B cell (primary cell): ENCODE results near the gene USP7. TPM values are rescaled to one million over a fixed set of nuclear protein-coding genes. Genes with fewer than 3 reads are reported as not detected.
A peak's percentile ranks its signal among the peaks of the same experiment; 100 is the strongest.

ENCODE experiments used
- ATAC-seq: fragments of 200-7000 bp; cut with Tn5 transposase; one replicate; pipeline ENCODE4 v1.10.0; 2021; ENCODE audit warnings: low read depth, mild to moderate bottlenecking, moderate number of reproducible peaks, moderate library complexity
- CTCF ChIA-PET: fragments of 350-600 bp; sonication (Branson Sonifier 250); formaldehyde crosslinking; loops from one replicate; lab custom pipeline; 2021; ENCODE audit warnings: antibody characterized with exemption, inconsistent platforms; lab: Charles Lee
- POLR2A ChIA-PET: fragments of 350-600 bp; sonication (Branson Sonifier 250); formaldehyde crosslinking; loops from one replicate; lab custom pipeline; 2021; ENCODE audit warnings: antibody characterized with exemption; lab: Charles Lee
- DNase-seq: peaks from one replicate; pipeline ENCODE4 v3.0.0; 2013
- H2AFZ ChIP-seq: 2 replicates; pipeline ENCODE4 v1.6.1; 2012; ENCODE audit warnings: mild to moderate bottlenecking, low read depth, low read length; ENCODE audit not compliant: insufficient read depth, poor library complexity, severe bottlenecking
- H3K27ac ChIP-seq, 2 donors: 1 replicate in 1 of 2; 2 replicates in 1 of 2; pipeline ENCODE4 v1.5.1; 2012 to 2013; ENCODE audit warnings: low read length in 2 of 2, mild to moderate bottlenecking in 2 of 2, moderate library complexity in 1 of 2
- H3K27me3 ChIP-seq, 4 experiments: fragments of 200-600 bp in 1 of 4; sonication (generic) in 1 of 4; replicated peaks in 1 of 4; 1 replicate in 2 of 4; 2 replicates in 2 of 4; pipeline versions ENCODE4 v1.6.1 to v1.7.0; 2013 to 2016; ENCODE audit warnings: low read length in 3 of 4, mild to moderate bottlenecking in 2 of 4, mixed read lengths in 1 of 4, moderate library complexity in 1 of 4; ENCODE audit not compliant: insufficient read depth in 4 of 4, control insufficient read depth in 3 of 4; ENCODE audit errors: control extremely low read depth in 1 of 4
- H3K36me3 ChIP-seq, 2 experiments: replicated peaks in 1 of 2; 1 replicate in 1 of 2; 2 replicates in 1 of 2; pipeline versions ENCODE4 v1.6.1 to v1.7.1; 2013; ENCODE audit warnings: low read length in 1 of 2; ENCODE audit not compliant: insufficient read depth in 2 of 2, control insufficient read depth in 1 of 2; ENCODE audit errors: control extremely low read depth in 1 of 2, extremely low read depth in 1 of 2
- H3K4me1 ChIP-seq, 2 donors: fragments of 200-600 bp in 1 of 2; sonication (generic) in 1 of 2; 1 replicate in 1 of 2; 2 replicates in 1 of 2; pipeline versions ENCODE4 v1.5.1 to v1.6.1; 2013 to 2017; ENCODE audit warnings: low read length in 2 of 2; ENCODE audit not compliant: control insufficient read depth in 2 of 2, insufficient read depth in 2 of 2
- H3K4me2 ChIP-seq: replicated peaks from 2 replicates; pipeline ENCODE3; 2012; ENCODE audit warnings: mild to moderate bottlenecking, low read depth, low read length; ENCODE audit not compliant: poor library complexity, severe bottlenecking
- H3K4me3 ChIP-seq, 5 experiments: fragments of 200-600 bp in 1 of 5; sonication (generic) in 1 of 5; 1 replicate in 3 of 5; 2 replicates in 2 of 5; pipeline versions ENCODE4 v1.5.1 to v1.7.0; 2011 to 2016; ENCODE audit warnings: low read length in 4 of 5, mild to moderate bottlenecking in 4 of 5, low read depth in 2 of 5, control low read depth in 1 of 5, moderate library complexity in 1 of 5; ENCODE audit not compliant: insufficient read depth in 1 of 5; ENCODE audit errors: control extremely low read depth in 1 of 5, extremely low read depth in 1 of 5
- H3K79me2 ChIP-seq: fragments of 200-600 bp; sonication (generic); one replicate; pipeline ENCODE4 v1.6.0; 2016; ENCODE audit warnings: low read length; ENCODE audit not compliant: control insufficient read depth, insufficient read depth
- H3K9ac ChIP-seq: fragments of 200-600 bp; sonication (generic); 2 replicates; pipeline ENCODE4 v1.6.1; 2017; ENCODE audit warnings: mild to moderate bottlenecking, low read length, moderate library complexity
- H3K9me3 ChIP-seq, 3 donors: one replicate each; pipeline versions ENCODE4 v1.6.1 to v1.7.1; 2013; ENCODE audit warnings: low read length in 2 of 3; ENCODE audit not compliant: control insufficient read depth in 2 of 3, insufficient read depth in 1 of 3; ENCODE audit errors: control extremely low read depth in 1 of 3
- H4K20me1 ChIP-seq: 2 replicates; pipeline ENCODE4 v1.6.0; 2012; ENCODE audit warnings: mild to moderate bottlenecking, low read length; ENCODE audit not compliant: insufficient read depth, control insufficient read depth, poor library complexity, severe bottlenecking
- H3K27ac Mint-ChIP-seq: one replicate; pipeline ENCODE4 v1.8.0; 2021; ENCODE audit warnings: mixed read lengths
- H3K27me3 Mint-ChIP-seq: one replicate; pipeline ENCODE4 v1.8.0; 2021; ENCODE audit warnings: mixed read lengths
- H3K4me1 Mint-ChIP-seq: one replicate; pipeline ENCODE4 v1.8.0; 2021; ENCODE audit warnings: mixed read lengths
- H3K4me3 Mint-ChIP-seq: one replicate; pipeline ENCODE4 v1.8.0; 2021; ENCODE audit warnings: mixed read lengths
- H3K9me3 Mint-ChIP-seq: one replicate; pipeline ENCODE4 v1.8.0; 2022; ENCODE audit warnings: mixed read lengths; ENCODE audit not compliant: insufficient read depth
- EZH2 ChIP-seq: IDR thresholded peaks from 2 replicates; pipeline ENCODE4 v1.6.1; 2012; ENCODE audit warnings: borderline replicate concordance, low read depth, mild to moderate bottlenecking, moderate library complexity, low read length; ENCODE audit not compliant: insufficient read depth, poor library complexity, severe bottlenecking
- WGBS: methylation state at CpG from one replicate; pipeline ENCODE4 v1.1.5; 2013; ENCODE audit warnings: missing lambda C conversion rate; ENCODE audit not compliant: insufficient coverage; 5-methylcytosine and 5-hydroxymethylcytosine counted together
- intact Hi-C: fragments of 100-400 bp; cut with micrococcal nuclease; formaldehyde crosslinking; loops from one replicate; pipeline ENCODE4 v1.10.0; 2022
- polyA plus RNA-seq: library from polyadenylated mRNA; depleted of rRNA; stranded (reverse); fragments of >200 nt; gene quantifications from 2 replicates; pipeline ENCODE4 v1.2.3, GENCODE V29; 2012
- total RNA-seq, 2 donors: library from RNA; stranded (reverse); fragments of 120-200 nt in 1 of 2; gene quantifications; 1 replicate in 1 of 2; 2 replicates in 1 of 2; pipeline versions ENCODE4 v1.2.3 to v1.2.4, GENCODE V29; 2013 to 2022
- TF ChIP-seq, protein P1 (sequence below): fragments of 200-600 bp; IDR thresholded peaks from one replicate; pipeline ENCODE4 v1.8.0; 2022; ENCODE audit warnings: antibody characterized with exemption, mild to moderate bottlenecking

Gene USP7
- total and polyA plus RNA-seq, 2 donors (not counting 1 experiment from before 2014, with no cell fraction given): 27.4 to 223 TPM

DNA sequence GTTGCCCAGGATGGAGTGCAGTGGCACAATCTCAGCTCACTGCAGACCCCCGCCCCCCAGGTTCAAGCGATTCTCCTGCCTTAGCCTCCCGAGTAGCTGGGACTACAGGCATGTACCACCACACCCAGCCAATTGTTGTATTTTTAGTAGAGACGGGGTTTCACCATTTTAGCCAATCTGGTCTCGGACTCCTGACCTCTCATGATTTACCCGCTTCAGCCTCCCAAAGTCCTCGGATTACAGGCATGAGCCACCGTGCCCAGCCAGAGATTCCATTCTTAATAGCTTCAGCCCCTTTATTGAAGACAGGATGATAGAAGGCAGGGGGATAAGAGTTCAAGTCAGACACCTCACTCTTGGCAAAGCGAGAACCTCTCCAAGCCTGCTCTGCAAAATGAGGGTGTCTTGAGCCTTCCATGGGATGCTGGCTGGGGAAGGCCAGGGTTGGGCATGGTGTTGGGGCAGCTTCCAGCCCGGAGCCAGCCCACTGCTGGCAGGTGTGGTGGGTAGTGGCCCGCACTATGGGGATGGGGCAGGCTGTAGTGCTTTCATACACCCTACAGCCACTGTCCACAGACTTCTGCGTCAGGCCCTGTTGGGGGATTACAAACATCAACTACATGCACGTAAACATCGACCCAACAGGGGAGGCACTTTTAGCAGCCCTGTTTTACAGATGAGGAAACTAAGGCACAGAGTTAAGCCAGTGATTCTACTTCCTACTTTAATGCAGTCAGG is 98.4 kb downstream of the USP7 start:
- Histone ChIP-seq H3K4me1 (peaks cover 24 to 53% of the 10 kb centered on the region in 2 donors), H3K27me3 (no peaks in the 10 kb centered on the region), H3K79me2 (peaks cover 73% of the 10 kb centered on the region), H3K4me2 (peak overlapping the region; percentile 9), H4K20me1 (peaks cover 74% of the 10 kb centered on the region), H2AFZ (no peak overlapping the region), H3K36me3 (no peaks in the 10 kb centered on the region), H3K27ac (no peak overlapping the region), H3K9ac (no peak overlapping the region), H3K9me3 (no peaks in the 10 kb centered on the region), H3K4me3 (no peak overlapping the region)
- peak overlapping the region; percentile 46 for H3K27ac Mint-ChIP-seq
- ChIA-PET CTCF (interaction anchor here (1.2 kb wide), 1 partner anchor 143 kb away, joined by 3 read pairs; no protein-coding TSS in a partner anchor), POLR2A (no interaction called here)
- 81% methylated on average over 3 of the region's 14 CpGs for WGBS
- TF ChIP-seq, protein P1, sequence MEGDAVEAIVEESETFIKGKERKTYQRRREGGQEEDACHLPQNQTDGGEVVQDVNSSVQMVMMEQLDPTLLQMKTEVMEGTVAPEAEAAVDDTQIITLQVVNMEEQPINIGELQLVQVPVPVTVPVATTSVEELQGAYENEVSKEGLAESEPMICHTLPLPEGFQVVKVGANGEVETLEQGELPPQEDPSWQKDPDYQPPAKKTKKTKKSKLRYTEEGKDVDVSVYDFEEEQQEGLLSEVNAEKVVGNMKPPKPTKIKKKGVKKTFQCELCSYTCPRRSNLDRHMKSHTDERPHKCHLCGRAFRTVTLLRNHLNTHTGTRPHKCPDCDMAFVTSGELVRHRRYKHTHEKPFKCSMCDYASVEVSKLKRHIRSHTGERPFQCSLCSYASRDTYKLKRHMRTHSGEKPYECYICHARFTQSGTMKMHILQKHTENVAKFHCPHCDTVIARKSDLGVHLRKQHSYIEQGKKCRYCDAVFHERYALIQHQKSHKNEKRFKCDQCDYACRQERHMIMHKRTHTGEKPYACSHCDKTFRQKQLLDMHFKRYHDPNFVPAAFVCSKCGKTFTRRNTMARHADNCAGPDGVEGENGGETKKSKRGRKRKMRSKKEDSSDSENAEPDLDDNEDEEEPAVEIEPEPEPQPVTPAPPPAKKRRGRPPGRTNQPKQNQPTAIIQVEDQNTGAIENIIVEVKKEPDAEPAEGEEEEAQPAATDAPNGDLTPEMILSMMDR: no peak
- H3K27me3 Mint-ChIP-seq: no peaks in the 10 kb centered on the region
- no peak for ATAC-seq
- intact Hi-C loops: loop anchor here (5.0 kb wide), 2 partner anchors 298 to 1877 kb away; partner anchors contain the start of gene NUBP1
- no peak for DNase-seq
- peaks cover 53% of the 10 kb centered on the region for H3K4me1 Mint-ChIP-seq
- no peaks in the 10 kb centered on the region for H3K9me3 Mint-ChIP-seq
- peak overlapping the region; percentile 53 for H3K4me3 Mint-ChIP-seq

DNA sequence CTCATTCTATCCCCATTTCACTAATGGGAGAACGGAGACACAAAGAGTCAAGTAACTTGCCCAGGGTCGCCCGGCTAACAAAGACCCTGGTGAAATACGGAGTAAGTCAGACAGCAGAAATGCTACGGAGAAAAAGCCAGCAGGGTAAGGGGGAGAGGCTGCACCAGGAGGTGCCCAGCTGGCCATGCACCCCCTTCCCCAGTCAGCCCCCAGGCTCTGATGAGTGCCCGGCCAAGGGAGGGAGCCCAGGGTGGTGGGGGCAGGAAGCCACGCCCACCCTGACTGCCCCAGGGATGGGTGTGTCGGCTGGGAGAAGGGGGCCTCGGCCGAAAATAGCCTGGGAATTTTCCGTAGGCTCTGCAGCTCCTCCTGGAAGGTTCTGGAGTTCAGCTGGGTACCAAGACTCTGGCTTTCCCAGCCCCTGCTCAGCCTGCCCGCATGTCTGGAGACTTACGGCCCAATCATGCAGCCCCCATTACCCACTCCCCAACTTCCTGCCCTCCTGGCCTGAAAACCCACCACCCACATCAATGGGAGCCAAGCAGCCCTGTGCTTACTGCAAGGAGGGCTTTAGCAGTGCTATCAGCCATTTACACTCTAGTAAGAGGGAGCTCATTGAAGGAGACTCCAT is 99.1 kb downstream of the USP7 start:
- Histone ChIP-seq H3K4me2 (peak overlapping the region; percentile 9), H3K79me2 (peaks cover 73% of the 10 kb centered on the region), H3K27me3 (no peaks in the 10 kb centered on the region), H3K4me3 (no peak overlapping the region), H3K9ac (no peak overlapping the region), H2AFZ (no peak overlapping the region), H3K27ac (no peak overlapping the region), H3K36me3 (peaks cover 0 to 2% of the 10 kb centered on the region in 2 experiments), H4K20me1 (peaks cover 80% of the 10 kb centered on the region), H3K4me1 (peaks cover 24 to 47% of the 10 kb centered on the region in 2 donors), H3K9me3 (no peaks in the 10 kb centered on the region)
- Mint-ChIP-seq H3K4me1 (peaks cover 52% of the 10 kb centered on the region), H3K9me3 (no peaks in the 10 kb centered on the region), H3K27ac (peak overlapping the region; percentile 77), H3K4me3 (peak overlapping the region; percentile 44), H3K27me3 (no peaks in the 10 kb centered on the region)
- DNase-seq (no peak), ATAC-seq (no peak)
- intact Hi-C loops: loop anchor here (5.0 kb wide), 2 partner anchors 297 to 1878 kb away; partner anchors contain the start of gene NUBP1
- ChIA-PET POLR2A (no interaction called here), CTCF (interaction anchor here (1.2 kb wide), 1 partner anchor 144 kb away, joined by 3 read pairs; no protein-coding TSS in a partner anchor)
- 69% methylated on average over 7 of the region's 13 CpGs for WGBS
- TF ChIP-seq, protein P1: no peak
- TF ChIP-seq EZH2: no peak
